Colonic mucosa (tissue), 4 donors: ENCODE results near the gene MARCHF5. TPM values are rescaled to one million over a fixed set of nuclear protein-coding genes. Genes with fewer than 3 reads are reported as not detected.

Experiments
- DNase-seq: peaks from one replicate; pipeline ENCODE4 v3.0.0-alpha.2; 2020
- H3K27ac ChIP-seq: fragments of 200-600 bp; one replicate; pipeline ENCODE4 v1.8.0; 2021
- H3K27me3 ChIP-seq: fragments of 200-600 bp; one replicate; pipeline ENCODE4 v1.8.0; 2021
- H3K36me3 ChIP-seq: fragments of 200-600 bp; one replicate; pipeline ENCODE4 v1.8.0; 2021
- H3K4me1 ChIP-seq: fragments of 200-600 bp; one replicate; pipeline ENCODE4 v1.8.0; 2021; ENCODE audit warnings: mild to moderate bottlenecking
- H3K4me3 ChIP-seq: fragments of 200-600 bp; one replicate; pipeline ENCODE4 v1.8.0; 2021
- H3K9ac ChIP-seq, 2 donors: one replicate each; pipeline ENCODE4 v1.7.0; 2013; ENCODE audit warnings: control low read depth in 2 of 2, low read depth in 2 of 2, low read length in 2 of 2
- H3K9me3 ChIP-seq: fragments of 200-600 bp; one replicate; pipeline ENCODE4 v1.8.0; 2021
- intact Hi-C: fragments of 100-400 bp; cut with DNase I; formaldehyde crosslinking; loops from one replicate; pipeline ENCODE4 v1.14.1; 2022
- total RNA-seq, 2 donors: library from RNA; stranded (reverse); fragmentation: NEBNext Ultra II Directional in 1 of 2; extraction: Animal tissue kit (Norgen Biotek cat#: 25700) in 1 of 2; gene quantifications; one replicate each; pipeline ENCODE4 v1.2.1, GENCODE V29; 2021
- TF ChIP-seq, protein P1 (sequence below): fragments of 200-600 bp; IDR thresholded peaks from one replicate; pipeline ENCODE4 v1.8.0; 2022; ENCODE audit warnings: antibody characterized with exemption, mild to moderate bottlenecking
- donor health status: healthy.
- donor health status: DM: no; HTN: no; CAD: no.
- donor health status: DM: no; HTN: no; CAD: no.

Gene MARCHF5, protein sequence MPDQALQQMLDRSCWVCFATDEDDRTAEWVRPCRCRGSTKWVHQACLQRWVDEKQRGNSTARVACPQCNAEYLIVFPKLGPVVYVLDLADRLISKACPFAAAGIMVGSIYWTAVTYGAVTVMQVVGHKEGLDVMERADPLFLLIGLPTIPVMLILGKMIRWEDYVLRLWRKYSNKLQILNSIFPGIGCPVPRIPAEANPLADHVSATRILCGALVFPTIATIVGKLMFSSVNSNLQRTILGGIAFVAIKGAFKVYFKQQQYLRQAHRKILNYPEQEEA
- total RNA-seq: 10 to 100 TPM; 37.3 to 42.8 TPM

DNA sequence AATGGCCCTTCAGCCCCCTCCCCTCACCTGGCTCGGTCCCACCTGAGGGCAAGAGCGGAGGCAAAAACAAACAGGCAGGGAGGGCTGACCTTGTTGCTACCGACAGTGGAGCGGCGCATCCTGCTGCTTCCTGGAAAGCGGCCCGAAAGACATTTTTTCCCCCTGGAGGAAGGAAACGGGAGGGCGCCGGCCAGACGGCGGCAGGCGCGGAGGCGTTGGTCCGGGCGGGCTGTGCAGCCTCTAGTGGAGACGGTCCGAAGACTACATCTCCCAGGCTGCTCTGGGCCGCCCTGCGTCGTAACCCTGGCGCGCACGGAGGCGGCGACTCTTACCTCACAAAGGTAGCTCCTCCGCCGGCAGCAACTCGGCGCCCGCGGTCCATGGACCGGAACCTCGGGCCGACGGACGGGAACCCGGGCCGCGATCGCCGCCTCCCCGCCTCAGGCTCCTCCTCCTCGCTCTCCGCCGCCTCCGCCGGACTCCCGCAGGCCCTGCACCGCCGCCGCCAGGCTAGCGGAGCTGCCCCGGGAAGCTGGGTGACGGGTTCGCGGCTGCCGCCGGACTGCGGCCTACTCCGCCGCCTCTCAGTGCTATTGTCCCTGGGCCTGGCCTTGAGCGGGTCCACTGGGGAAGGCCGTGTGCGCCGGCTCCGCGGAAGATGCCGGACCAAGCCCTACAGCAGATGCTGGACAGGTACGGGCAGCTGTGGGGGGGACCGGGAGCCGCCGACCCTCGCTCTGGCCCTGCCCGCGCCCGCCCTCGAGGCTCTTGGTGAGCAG lies at the start of gene MARCHF5, which contains the start of gene CPEB3:
Gene MARCHF5 (plus strand): TSS at position 331 of the 779 bp plus-strand sequence. CDS start 328 bp downstream, at position 659.
Gene CPEB3 (minus strand): TSS at position 242 of the 779 bp plus-strand sequence. CDS start 50,728 bp downstream, outside the sequence.
- no peaks in the 10 kb centered on the region for H3K4me1 ChIP-seq
- H3K27ac ChIP-seq: peak within 1 kb of the TSS; percentile 92
- TF ChIP-seq, protein P1, sequence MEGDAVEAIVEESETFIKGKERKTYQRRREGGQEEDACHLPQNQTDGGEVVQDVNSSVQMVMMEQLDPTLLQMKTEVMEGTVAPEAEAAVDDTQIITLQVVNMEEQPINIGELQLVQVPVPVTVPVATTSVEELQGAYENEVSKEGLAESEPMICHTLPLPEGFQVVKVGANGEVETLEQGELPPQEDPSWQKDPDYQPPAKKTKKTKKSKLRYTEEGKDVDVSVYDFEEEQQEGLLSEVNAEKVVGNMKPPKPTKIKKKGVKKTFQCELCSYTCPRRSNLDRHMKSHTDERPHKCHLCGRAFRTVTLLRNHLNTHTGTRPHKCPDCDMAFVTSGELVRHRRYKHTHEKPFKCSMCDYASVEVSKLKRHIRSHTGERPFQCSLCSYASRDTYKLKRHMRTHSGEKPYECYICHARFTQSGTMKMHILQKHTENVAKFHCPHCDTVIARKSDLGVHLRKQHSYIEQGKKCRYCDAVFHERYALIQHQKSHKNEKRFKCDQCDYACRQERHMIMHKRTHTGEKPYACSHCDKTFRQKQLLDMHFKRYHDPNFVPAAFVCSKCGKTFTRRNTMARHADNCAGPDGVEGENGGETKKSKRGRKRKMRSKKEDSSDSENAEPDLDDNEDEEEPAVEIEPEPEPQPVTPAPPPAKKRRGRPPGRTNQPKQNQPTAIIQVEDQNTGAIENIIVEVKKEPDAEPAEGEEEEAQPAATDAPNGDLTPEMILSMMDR: peak; percentile 63
- no peaks in the 10 kb centered on the region for H3K9me3 ChIP-seq
- no peaks in the 10 kb centered on the region for H3K27me3 ChIP-seq
- no peaks in the 10 kb centered on the region for H3K36me3 ChIP-seq
- DNase-seq: peak; percentile 96
- peak within 1 kb of the TSS; percentile 92 for H3K4me3 ChIP-seq
- H3K9ac ChIP-seq: peak within 1 kb of the TSS; percentile 74 to 97
- intact Hi-C loops: loop anchor here (2.0 to 5.0 kb wide), 2 partner anchors 50 to 204 kb away; no protein-coding TSS in a partner anchor

DNA sequence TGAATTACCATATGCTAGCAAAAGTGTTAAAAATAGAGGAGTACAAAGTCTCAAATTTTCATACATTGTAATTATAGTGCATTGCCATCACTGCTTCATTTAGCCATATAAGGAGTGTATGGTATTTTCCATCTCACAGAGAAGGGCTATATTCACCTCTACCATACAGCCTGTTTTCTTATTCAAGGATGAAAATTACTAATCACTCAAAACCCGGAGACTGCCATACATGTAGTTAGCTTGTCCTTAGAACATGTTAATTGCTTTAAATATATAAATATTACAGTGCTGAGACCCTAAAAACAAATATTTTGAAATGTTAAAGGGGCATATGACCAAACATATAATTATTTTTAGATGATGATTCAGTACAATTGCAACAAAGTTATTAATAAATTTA lies 49.5 kb upstream of the MARCHF5 start:
- TF ChIP-seq, protein P1: no peak
- intact Hi-C loops: loop anchor here (2.0 kb wide), 1 partner anchor 49 kb away; the partner anchor contains the start of genes CPEB3 and MARCHF5
- Histone ChIP-seq H3K36me3 (no peaks in the 10 kb centered on the region), H3K4me1 (no peaks in the 10 kb centered on the region), H3K27ac (peak overlapping the region; percentile 73), H3K9ac (peak overlapping the region in 1 of 2 donors; percentile 96), H3K27me3 (no peaks in the 10 kb centered on the region), H3K4me3 (peak overlapping the region; percentile 67), H3K9me3 (no peaks in the 10 kb centered on the region)
- DNase-seq: no peak

DNA sequence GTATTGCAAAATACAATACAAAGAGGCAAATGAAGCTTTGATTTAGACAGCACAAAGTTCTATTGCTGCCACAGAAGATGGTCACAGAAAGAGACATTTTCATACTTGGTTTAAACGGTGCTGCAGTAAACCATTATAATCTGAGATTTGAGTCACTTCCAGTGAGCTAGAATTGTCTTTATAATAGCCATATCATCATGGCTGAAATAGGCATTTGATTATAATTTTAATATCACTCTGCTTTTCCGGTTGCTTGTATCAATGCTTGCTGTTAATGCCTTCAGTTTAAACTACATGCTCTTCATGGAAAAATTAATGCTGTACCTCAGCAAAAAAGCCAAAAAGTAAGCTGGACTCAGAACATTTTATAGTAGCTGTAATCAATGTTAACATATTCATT lies 48.6 kb upstream of the MARCHF5 start:
- no peak for DNase-seq
- H3K4me3 ChIP-seq: no peak overlapping the region
- no peaks in the 10 kb centered on the region for H3K27me3 ChIP-seq
- intact Hi-C loops: no loop called here
- H3K27ac ChIP-seq: no peak overlapping the region
- H3K4me1 ChIP-seq: no peaks in the 10 kb centered on the region
- TF ChIP-seq, protein P1: no peak
- H3K9me3 ChIP-seq: no peaks in the 10 kb centered on the region
- no peak overlapping the region for H3K9ac ChIP-seq
- no peaks in the 10 kb centered on the region for H3K36me3 ChIP-seq

DNA sequence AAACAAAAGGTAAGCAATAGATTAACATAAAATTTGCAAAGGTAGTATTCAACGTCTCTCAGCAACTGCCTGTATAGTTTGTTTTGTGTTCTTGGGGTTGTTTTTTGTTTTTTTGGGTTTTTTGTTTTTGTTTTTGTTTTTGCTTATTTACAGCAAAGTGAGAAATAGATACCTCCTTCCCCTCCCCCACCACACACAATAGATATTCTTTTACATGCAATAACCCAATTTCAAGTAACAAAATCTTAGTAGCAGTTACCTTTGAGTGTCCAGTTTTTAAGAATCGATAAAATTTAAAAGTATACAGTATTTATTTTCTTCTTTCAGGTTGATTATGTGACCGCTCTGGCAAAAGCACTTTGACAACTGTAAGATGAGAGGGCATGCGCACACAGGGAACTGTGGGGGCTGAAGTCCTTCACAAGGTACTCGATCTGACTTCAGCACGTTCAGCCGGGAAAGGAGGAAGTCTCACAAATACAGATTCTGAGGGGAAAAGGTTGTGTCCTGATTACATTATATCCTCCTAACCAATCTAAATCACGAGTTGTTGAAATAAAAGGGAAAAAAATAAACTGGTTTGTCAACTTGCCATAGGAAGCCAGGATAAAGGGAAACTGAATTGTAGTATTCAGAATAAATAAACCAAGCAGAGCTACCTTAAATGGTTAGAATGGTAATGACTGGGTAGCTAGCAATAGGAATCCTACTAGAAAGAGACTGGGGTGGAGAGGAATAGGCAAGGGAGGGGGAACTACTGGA lies 47.9 kb upstream of the MARCHF5 start:
- H3K27ac ChIP-seq: peak overlapping the region; percentile 26
- peak overlapping the region; percentile 19 for H3K4me3 ChIP-seq
- H3K27me3 ChIP-seq: no peaks in the 10 kb centered on the region
- TF ChIP-seq, protein P1: no peak
- H3K9ac ChIP-seq: peak overlapping the region in 1 of 2 donors; percentile 48
- intact Hi-C loops: no loop called here
- peak; percentile 76 for DNase-seq
- H3K9me3 ChIP-seq: no peaks in the 10 kb centered on the region
- no peaks in the 10 kb centered on the region for H3K4me1 ChIP-seq
- no peaks in the 10 kb centered on the region for H3K36me3 ChIP-seq

DNA sequence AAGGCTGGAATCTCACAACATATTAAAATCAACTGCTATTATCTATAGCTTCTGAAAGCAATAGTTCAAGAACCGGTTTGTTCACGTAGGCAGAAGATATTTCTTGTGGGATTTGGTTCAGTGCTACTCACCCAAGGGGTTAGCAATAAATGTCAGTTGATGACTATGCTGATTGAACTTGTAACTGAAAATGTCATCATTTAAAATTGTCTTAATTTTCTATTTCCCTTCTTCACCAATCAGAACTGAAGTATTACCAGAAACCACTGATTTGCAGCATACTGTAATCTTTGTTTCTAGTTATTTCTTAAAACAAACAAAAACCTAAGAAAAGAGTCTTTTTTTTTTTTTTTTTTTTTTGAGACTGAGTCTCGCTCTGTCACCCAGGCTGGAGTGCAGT lies 46.2 kb upstream of the MARCHF5 start:
- H3K36me3 ChIP-seq: no peaks in the 10 kb centered on the region
- H3K9ac ChIP-seq: no peak overlapping the region
- no peak overlapping the region for H3K27ac ChIP-seq
- H3K27me3 ChIP-seq: no peaks in the 10 kb centered on the region
- intact Hi-C loops: no loop called here
- DNase-seq: no peak
- no peak overlapping the region for H3K4me3 ChIP-seq
- TF ChIP-seq, protein P1: no peak
- H3K4me1 ChIP-seq: no peaks in the 10 kb centered on the region
- H3K9me3 ChIP-seq: no peaks in the 10 kb centered on the region
